GM19238 (cell line): Measurements from ENCODE around the gene YIPF4.
"Not testable (repeated sequence)": the region's sequence is repeated elsewhere in the genome, so short reads cannot be mapped to it uniquely, and the experiment has no call there.

Experiments used
- DNase-seq: peaks from one replicate; pipeline ENCODE4 v3.0.0; 2011; ENCODE audit warnings: low spot score; ENCODE audit not compliant: insufficient read length

Gene YIPF4

DNA sequence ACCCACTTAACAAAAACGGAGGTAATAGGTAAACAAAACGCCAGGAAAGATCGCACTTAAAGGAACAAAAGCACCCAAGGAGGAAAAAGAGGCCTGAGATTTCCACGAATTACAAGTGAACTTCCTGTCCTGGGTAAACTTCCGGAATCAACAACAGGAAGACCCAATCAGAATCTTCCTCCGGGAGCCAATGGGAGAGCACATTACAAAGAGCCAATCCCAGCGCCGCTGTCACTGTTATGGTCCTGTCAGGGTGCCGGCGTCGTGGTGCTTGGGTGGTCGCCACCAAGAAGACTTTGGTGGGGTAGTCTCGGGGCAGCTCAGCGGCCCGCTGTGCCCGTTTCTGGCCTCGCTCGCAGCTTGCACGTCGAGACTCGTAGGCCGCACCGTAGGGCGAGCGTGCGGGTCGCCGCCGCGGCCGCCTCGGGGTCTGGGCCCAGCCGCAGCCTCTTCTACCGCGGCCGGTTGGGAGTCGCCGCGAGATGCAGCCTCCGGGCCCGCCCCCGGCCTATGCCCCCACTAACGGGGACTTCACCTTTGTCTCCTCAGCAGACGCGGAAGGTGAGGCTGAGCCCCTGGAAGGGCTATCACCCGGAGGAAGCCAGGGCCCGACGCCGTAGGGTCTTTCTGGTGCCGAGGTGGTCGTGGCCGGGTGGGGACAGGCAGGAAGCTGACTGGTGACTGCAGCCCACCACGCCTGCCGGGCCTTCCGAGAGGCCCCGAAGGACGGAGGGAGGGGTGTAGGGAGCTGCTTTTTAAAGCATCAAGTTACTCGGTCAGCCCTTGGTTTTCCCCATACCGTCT is at the start of gene YIPF4:
YIPF4 (plus strand) TSS at position 231 of the 804 bp plus-strand sequence; CDS start at position 483, 252 bp downstream.
- DNase-seq, result peak; percentile 95

GRCh38 chr2:32228181-32228580 is 49.5 kb upstream of the YIPF4 start:
- DNase-seq, result no peak

- no peak for DNase-seq
Measured at GRCh38 chr2:32229635-32230034, 48.1 kb upstream of the YIPF4 start.

DNA sequence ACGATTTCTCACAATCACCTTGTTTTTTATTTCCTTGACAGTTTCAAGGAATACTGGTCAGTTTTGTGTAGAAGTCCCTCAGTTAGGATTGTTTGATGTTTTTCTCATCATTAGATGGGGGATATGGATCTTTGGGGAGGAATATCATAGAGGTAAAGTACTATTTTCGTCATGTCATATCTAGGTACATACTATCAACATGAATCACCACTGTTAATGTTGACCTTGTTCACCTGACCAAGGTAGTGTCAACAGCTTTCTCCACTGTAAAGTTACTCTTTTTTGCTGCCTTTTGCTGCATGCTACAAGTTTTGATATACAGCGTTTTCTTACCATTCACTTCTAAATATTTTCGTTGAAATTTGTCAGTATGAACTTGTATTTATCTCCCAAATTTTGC is 45.7 kb upstream of the YIPF4 start:
- DNase-seq, result no peak

GRCh38 chr2:32235315-32235714 is 42.4 kb upstream of the YIPF4 start:
- DNase-seq, result no peak

DNA sequence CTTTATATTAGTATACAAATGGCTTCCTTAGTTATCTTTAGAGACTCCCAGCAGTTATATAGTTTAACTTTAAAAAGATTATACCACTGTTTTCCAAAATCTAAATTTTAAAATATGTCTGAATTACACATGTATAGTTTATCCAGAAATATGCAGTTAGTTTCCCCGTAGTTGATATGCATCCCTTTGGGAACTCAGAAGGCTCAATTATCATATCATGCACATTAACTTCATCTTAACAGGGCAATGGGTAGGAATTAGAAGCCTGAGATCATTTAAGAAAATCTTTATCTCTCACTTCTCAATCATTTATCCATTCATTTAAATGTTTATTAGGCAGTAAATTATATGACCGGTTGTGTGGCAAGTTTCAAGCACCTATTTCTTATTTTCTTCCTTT is 40.2 kb upstream of the YIPF4 start:
- no peak for DNase-seq

DNA sequence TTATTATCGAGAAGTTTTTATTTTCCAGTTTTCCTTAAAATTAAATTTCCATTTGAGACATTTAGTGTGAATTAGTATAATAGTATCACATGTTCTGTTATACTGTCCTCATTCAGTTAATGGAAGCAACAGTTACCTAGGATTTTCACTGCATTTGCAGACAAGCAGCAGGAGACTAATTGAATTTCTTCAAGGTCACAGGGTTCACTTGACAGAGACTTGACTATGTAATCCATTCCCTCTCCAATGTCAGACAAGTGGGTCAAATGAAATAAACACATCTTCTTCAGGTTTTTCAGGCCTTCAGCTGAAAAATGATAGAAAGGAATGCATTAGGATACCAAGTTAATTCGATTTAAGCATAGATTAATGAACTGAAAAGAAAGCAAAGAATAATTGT is 39.7 kb upstream of the YIPF4 start:
- no peak for DNase-seq

DNA sequence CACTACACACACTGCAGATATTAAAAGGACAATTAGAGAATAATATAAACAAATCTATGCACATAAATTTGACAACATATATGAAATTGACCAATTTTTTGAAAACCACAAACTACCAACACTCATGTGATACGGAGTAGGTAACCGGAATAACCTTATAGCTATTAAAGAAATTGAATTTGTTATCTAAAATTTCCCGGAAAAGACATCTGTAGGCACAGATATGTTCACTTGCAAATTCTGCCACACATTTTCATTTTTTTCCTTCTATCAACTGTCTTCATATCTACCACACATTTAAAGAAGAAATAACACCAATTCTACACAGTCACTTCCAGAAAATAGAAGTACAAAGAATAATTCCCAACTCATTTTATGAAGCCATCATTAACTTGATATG is 35.4 kb upstream of the YIPF4 start:
- no peak for DNase-seq

DNA sequence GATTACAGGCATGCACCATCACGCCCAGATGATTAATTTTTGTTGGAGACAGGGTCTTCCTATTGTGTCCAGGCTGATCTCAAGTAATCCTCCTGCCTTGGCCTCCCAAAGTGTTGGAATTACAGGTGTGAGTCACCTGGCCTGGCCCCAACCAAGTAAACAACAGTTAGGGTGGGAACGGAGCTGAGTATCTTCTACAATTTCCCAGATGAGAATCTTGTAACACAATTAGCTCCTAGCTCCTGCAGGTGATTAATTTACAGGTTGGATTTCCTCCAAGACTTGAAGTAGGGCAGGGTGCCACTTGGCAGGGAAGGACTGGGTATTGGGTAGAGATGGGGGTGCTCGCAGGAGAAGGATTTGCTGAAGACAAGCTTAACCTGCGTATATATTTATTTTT is 30.8 kb upstream of the YIPF4 start:
- DNase-seq, result no peak

DNA sequence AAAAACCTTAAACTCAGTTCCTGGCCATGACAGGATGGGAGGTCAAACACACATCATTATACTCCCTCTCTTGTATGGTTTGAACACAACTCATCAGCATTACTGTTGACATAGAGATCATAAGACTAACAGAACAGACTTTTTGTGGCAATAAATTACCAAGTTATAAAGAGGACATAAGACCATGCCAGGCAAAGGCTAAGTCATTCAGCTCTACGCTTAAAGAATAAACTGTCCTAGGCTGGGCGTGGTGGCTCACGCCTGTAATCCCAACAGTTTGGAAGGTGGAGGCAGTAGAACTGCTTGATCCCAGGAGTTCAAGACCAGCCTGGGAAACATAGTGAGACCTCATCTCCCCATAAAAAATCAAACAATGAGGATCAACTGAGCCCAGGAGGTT is 29.4 kb upstream of the YIPF4 start:
- DNase-seq, result no peak

GRCh38 chr2:32249731-32250236 is 27.9 kb upstream of the YIPF4 start:
- DNase-seq, result no peak

GRCh38 chr2:32250290-32250689 is 27.4 kb upstream of the YIPF4 start:
- no peak for DNase-seq

DNA sequence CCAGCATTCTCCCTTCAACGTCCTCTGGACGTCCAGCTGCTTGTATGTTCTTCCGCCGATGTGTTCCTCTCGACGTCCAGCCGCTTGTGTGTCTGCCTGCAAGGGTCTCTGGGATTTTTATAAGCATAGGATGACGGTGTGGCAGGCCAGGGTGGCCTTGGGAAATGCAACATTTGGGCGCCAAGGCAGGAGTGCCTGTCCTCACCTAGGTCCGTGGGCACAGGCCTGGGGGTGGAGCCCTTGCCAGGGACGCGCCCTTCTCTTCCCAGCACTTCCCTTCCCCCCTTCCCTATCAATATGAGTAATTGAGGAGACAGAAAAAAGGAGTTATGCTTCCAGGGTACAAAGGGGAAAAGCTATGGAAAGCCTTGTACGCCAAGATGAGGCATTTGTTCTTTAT is 19.5 kb upstream of the YIPF4 start:
- DNase-seq, result no peak

DNA sequence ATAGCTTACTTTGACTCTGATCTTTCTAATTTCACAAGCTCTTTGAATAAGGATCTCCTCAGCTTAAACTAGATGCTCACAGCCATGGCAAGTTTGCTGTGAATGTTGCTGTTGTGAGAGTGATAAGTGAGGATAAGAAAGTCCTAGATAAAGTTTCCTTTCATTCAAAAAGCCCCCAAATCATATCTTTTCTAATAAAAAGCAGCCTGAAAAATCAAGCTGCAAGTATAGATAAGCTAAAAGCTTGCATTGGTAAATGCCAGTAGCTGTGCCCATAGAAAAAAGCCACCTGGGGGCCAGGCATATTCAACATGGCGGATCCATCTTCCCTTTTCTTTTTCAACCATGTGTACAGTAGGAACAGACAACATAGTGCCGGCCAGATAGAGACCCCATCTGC is 17.3 kb upstream of the YIPF4 start:
- no peak for DNase-seq

DNA sequence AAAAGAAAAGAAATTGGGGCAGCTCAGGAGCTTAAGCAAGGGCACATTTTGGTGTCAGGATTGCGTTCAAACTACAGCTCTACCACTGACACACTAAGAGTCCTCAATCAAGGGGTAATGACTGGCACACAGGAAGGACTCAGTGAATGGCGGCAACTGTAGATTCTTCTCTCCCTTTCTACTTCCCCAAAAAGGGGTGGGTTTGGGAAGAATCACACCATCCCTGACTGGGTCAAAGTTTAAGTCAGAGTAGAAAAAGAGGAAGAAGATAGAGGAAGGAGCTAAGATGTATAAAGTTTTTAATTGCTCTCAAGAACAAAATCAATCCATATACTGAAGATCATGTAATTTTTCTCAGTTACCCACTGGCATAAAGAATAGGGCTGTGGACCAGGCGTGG is 15.6 kb upstream of the YIPF4 start:
- DNase-seq, result no peak

- peak; percentile 25 for DNase-seq
Measured at GRCh38 chr2:32264422-32265105, 13.1 kb upstream of the YIPF4 start, which contains the start of gene NLRC4. TSS of gene NLRC4 (minus strand) at chr2:32264886. CDS start at chr2:32256775, 8,111 bp downstream.

- DNase-seq, result no peak
Measured at GRCh38 chr2:32271063-32271462, 6.6 kb upstream of the YIPF4 start.

- DNase-seq, result no peak
Measured at GRCh38 chr2:32272279-32272678, 5.4 kb upstream of the YIPF4 start.

DNA sequence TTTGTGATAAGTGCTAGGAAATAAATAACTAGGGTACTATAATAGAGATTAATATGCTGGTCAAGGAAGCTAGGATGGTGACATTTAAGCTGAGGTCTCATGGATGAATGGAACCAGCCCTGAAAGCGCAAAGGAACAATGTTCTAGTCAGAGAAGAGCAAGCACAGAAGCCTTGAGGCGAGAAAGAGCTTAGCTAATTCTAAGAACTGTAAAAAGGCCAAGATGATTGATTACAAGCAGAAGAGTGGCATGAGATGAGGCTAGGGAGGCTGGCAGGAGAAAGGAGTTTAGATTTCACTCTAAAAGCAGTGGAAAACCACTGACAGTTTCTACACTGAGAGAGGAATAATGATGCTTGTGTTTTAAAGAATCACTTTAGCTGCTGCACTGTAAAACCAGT is 3.4 kb upstream of the YIPF4 start:
- DNase-seq, result no peak

GRCh38 chr2:32275790-32276189 is 1.9 kb upstream of the YIPF4 start:
- DNase-seq, result not testable (repeated sequence)

DNA sequence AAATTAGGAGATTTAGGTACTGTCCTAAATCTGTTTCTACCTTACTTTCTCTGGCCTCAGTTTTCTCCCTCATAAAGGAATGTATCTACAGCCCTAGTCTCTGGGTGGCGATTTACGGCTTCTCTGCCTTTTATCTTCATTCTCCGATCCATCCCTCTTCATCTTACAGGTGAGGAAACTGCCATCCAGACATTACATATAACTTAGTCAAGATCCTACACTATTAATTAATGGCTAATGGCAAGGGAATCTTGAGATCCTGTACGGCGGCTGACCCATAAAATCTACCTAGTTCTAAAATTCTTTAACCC is 386 bp upstream of the YIPF4 start:
- DNase-seq, result no peak

- no peak for DNase-seq
Measured at GRCh38 chr2:32278478-32278853, 762 bp downstream of the YIPF4 start.

GRCh38 chr2:32284321-32284720 is 6.6 kb downstream of the YIPF4 start:
- DNase-seq, result no peak
